ENCODE measurements around the gene NRXN3.

Gene NRXN3

DNA sequence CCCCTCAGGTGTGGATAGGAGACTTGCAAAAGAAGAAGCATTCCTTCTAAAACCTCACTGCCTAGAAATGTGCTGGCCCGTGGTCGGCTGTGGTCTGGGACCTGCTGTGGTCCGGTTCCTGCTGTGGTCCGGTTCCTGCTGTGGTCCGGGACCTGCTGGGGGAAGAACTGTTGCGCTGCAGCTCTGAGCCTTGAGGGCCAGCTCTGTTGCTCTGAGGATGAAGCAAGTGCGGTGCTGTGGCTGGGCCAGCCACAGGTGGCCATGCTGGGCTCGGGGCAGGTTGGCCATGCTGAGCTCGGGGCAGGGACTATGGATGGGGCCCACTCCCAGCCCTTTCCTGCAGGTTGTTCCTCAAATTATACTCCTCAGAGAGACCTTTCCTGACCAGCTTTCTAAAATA is 5.2 kb downstream of the NRXN3 start:
- DNase-seq = no peak

DNA sequence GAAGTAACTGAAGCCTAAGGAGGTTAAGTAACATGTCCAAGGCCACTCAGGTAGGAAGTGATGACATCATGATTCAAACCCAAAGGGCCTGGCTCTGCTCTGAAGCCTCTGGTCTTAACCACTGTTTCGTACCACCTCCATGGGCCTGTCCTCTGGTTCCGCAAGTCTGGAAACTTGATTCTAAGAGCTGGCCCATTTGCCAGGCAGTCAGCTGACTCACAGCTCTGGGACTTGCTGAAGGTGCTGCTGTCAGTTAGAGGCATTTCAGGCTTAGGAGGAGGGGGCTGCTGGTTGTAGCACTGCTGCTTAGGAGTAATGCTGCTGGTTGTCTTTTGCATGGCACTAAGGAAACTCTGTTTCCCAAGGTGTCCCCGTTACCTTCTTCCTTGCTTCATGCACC is 7.9 kb downstream of the NRXN3 start:
- no peak for DNase-seq

DNA sequence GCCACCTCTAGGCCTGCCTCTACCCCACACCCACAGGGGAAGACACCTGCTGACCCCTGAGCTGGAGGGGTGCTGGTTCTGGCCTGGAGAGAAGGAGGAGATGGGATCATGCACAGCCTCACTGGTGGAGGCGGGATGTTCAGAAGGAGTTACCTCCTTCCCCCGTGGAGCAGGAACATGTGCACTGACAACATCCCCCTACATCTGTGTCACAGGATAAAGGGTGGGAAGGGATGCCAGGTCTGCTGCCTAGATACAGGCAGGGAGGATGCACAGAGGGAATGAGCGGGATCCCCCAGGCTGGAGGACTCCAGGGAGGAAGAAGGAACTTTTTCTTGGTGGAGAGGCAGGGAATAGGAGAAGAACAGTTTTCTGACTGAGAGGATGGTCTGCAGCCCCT is 8.8 kb downstream of the NRXN3 start:
- DNase-seq = no peak

- no peak for DNase-seq
These were observed 11.1 kb downstream of the NRXN3 start for GRCh38 chr14:78181270-78181669.

- no peak for DNase-seq
These were observed 12.5 kb downstream of the NRXN3 start for GRCh38 chr14:78182722-78183121.

DNA sequence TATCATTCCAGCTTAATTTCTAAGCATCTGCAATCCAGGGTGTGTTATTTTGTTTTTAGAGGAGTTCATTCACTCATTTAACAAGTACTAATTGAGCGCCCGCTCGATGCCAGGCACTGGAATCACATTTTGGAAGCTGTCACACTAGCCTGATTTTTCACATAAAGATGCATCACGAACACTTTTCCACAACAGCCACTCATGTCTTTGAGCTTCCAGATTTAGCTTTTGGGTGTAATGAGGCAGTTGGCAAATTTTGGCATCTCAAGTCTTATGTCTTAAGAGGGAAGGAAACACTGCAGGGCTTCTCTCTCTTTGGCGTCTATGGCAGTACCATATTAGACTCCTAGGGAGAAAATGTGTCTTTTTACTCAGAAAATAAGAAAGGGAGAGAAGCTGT is 14.0 kb downstream of the NRXN3 start:
- DNase-seq = no peak

GRCh38 chr14:78186277-78186676 is 16.1 kb downstream of the NRXN3 start:
- no peak for DNase-seq

- DNase-seq = no peak
These were observed 18.7 kb downstream of the NRXN3 start for GRCh38 chr14:78188882-78189281.

GRCh38 chr14:78195431-78195830 is 25.3 kb downstream of the NRXN3 start:
- DNase-seq = no peak

- no peak for DNase-seq
These were observed 26.1 kb downstream of the NRXN3 start for GRCh38 chr14:78196323-78196722.

DNA sequence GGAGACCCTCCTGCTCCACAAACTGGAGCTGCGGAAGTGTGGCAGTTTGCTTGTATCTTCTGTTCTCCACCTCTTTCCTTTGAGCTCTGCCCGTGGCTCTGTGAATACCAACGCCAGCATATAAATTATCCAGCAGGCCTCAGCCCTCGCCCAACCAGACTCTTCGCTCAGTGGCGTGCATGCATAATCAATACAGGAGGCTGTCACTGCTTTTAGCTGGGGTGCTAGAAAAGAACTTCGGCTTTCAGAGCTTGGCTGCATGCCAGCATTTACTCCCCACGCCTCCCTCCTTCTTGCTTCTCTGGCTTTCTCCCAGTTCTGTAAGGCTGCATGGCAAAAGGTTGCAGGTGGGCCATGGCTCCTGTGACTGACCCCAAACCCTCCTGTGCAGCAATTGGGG is 26.9 kb downstream of the NRXN3 start:
- no peak for DNase-seq

DNA sequence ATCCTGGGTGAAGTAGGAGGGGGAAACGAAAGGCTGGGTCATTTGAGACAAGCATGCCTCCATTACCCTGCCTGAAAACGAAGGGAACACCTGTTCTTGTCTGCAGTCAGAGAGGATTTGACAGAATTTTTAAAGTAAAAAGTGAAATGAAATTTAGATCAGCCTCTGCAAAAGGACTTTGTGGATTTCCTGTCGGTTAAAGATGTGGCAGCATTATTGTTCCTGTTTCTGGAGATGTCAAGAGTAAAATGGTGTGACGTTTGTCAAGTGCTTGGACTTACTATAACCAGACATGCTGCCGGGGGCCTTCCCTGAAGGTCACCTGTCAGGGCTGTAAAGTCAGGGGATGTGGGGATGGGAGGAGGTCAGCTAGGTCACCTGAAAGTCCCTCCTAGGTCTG is 32.0 kb downstream of the NRXN3 start:
- no peak for DNase-seq

DNA sequence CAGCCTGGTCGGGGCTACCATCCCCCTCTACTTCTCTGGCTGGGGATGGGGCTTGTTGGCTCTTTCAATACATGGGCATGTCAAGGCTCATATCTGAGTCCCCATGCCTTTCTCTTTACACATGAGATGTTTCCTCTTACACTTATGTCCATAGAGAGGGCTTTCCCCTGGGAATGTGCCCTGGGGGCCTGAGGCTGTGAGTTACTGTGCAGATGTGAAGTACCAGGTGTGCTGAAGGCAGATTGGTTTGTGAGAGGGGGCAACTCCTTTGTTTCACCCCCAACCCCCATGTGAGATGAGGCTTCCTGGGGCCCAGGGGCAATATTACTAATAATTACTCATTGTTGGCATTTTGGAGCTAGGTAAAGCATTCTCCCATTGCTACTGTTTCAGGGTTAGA is 32.8 kb downstream of the NRXN3 start:
- DNase-seq = no peak

GRCh38 chr14:78207414-78207813 is 37.2 kb downstream of the NRXN3 start:
- DNase-seq = no peak

DNA sequence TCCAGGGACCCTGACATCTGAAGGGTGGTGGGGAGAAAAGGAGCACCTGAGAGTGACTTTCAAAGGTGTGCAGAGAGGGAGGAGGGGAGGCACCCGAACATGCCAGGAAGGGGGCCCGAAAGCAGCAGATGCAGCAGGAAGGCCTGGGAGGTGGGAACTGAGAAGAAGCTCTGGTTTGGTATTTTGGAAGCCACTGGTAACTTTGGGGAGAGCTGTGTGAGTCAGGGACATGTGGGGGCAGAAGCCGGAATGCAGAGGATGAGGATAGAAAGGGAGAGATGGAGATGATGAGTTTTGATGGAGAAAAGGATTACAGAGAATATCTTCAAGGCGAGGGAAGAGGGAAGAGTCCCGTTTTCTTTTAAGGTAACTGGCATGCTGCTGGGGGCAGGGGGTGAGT is 50.1 kb downstream of the NRXN3 start:
- DNase-seq = no peak

DNA sequence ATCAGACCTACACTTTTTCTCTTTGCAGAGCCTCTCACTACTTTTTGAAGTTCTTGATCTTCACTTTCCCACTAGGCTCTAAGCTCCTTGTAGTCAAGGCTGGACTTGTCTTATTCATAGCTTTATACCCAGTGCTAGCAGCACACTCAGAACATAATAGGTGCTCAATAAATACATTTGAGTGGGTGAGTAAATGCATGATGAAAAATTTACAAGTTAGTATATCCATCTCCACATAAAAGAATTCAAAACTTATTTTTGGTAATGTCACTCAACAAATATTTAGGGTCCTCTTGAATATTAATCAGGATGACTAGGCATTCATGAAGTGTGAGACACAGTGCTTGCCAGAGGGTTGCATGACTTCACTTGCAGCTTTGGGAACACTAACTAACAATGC is 52.6 kb downstream of the NRXN3 start:
- no peak for DNase-seq

DNA sequence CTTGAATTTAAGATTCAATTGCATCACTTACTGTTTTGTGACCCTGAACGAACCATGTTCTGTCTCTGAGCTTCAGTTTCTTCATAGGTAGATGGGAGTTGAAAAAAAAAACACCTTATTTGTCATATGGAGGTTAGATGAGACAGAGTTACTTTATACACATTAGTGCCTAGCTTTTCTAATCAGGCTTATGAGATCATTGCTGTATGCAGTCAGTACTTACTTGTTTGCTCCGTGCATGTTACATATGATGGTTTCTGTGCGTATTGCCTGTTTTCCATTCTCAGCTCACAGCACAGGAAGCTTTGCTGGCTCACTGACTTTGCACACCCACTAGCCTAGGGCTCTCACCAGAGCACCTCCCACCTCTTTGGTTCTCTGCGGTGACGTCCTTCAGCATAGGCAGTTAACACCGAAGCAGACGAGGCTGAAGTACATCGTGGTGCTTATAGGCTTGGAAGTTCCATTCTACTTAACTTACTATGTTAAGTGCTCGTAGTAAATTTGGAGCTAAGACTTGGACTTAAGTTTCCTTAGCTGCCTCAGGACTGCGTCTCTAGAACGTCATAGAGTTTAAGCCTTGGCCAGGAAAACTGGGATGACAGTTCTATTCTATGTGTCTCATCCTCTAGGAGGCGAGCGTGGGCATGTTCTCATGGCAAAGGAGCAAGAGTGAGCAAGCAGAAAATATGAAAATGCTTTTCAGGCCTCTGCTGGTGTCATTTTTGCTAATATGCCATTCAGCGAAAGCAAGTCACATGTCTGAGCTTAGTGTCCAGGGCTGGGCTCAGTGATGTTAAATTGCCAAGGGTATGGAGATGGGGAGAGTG is 57.3 kb downstream of the NRXN3 start:
- no peak for DNase-seq

GRCh38 chr14:78228702-78229327 is 58.6 kb downstream of the NRXN3 start:
- no peak for DNase-seq

DNA sequence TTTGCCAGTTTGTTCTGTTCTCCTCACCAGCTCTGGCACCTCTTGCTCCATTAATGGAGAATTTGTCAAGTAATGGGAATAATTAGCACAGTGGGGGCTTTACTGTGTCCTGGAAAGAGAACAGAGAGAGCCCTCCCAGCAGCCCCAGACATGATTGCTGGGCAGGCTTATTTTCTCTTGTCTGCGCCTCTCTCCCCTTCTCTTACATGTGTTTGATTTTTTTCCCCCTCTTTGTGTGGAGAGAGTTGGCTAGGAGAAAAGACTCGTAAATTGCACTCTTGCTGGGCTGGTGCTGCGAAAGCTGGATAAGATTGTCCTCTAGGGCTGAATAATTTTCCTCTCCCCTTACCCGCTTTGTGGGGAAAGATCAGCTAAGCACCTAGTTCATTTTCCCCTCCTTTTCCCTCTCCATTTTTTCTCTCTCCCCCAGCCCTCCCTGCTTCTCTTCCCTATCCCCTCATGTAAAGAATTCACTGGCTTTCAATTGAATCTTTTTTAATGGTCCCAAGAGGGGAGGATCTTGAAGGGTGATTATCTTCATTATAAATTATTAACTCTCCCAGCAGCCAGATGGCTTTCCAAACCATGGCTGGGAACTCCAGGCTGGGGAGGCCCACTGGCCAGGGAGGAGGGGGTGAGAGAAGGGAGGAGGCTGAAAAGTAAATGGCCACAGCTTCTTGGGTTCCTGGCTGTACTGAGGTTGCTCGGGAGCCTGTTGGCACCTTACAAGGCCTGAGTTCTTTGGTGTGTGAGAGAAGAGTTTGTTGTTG is 62.2 kb downstream of the NRXN3 start:
- DNase-seq = no peak

DNA sequence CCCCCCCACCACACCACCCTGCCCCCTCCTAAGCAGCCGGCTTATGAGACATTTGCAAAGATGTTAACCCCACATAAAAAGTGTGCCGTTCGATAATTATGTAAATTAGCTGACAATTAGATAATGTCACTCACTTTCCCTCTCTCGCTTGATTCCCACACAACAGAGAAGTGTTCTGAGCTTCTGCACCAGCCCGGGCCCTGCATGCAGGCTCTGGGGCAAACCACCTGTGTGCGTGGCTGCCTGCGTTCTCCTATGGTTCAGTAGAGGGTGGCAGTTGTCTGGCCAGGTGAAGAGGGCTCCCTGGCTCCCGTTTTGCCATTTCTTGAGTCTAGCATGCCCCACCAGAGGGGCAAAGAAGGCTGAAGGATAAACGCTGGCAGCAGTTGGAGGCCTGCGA is 68.0 kb downstream of the NRXN3 start:
- no peak for DNase-seq

- no peak for DNase-seq
These were observed 70.4 kb downstream of the NRXN3 start for GRCh38 chr14:78240567-78240966.

GRCh38 chr14:78242086-78242485 is 71.9 kb downstream of the NRXN3 start:
- DNase-seq = no peak

- DNase-seq = no peak
These were observed 73.0 kb downstream of the NRXN3 start for GRCh38 chr14:78243187-78243586.

DNA sequence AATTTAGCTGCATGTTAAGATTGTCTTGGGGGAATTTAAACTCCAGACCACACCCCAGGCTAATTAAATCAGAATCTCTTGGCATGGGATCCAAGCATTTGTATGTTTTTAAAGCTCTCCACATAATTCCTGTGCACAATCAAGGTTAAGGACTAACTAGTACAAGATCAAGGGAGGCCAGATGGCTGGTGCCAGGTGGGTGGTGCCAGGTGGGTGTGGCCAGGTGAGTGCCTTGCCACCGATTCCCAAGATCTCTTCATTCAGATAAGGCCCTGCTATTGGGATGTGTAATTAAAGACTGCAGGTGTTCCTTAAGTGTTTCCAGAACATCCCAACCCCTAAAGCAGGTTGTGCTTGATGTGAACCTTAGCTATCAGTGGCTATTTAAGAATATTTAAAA is 75.1 kb downstream of the NRXN3 start:
- no peak for DNase-seq
